ENCODE measurements around the gene SLAIN2. TPM values are rescaled to one million over a fixed set of nuclear protein-coding genes. Genes with fewer than 3 reads are reported as not detected.

Gene SLAIN2
- total RNA-seq, 1 experiment from 2014 or later, result 30.8 TPM

GRCh38 chr4:48307528-48307927 is 33.8 kb upstream of the SLAIN2 start:
- no peaks in the 10 kb centered on the region for H3K27me3 ChIP-seq (ENCODE audit: insufficient read depth, low read length)
- no CpG with 5 or more reads among the region's 5 CpGs for WGBS (ENCODE audit: extremely low coverage, insufficient read length, low lambda C conversion rate)
- no peak overlapping the region for H3K27ac Mint-ChIP-seq

More at GRCh38 chr4:48307528-48307927, 33.8 kb upstream of the SLAIN2 start:
- H2BK5ac ChIP-seq (ENCODE audit: insufficient read length, low read length), result no peak overlapping the region
- no peak overlapping the region for H2AFZ ChIP-seq (ENCODE audit: low read length)
- H3K79me1 ChIP-seq (ENCODE audit: insufficient read depth, low read depth, low read length, poor library complexity, severe bottlenecking), result no peaks in the 10 kb centered on the region
- Mint-ChIP-seq H3K4me1 (0 out of 4 replicates have a peak, but pooled peaks cover 0 to 2% of the 10 kb centered on the region in 2 experiments), H3K9me3 (no peaks in the 10 kb centered on the region), H3K4me3 (no peak overlapping the region), H3K27me3 (ENCODE audit: low read depth) (no peaks in the 10 kb centered on the region; the same call in 1 of the 2 replicates), H3K36me3 (ENCODE audit: insufficient read depth in 1 of 3, low read depth in 3 of 3) (no peaks in the 10 kb centered on the region)
- H3K27ac ChIP-seq (ENCODE audit: insufficient read length, low read depth, low read length), result no peak overlapping the region
- H3K9ac ChIP-seq (ENCODE audit: extremely low read depth, insufficient read length, low read length), result no peak overlapping the region
- no peak overlapping the region for H3K14ac ChIP-seq (ENCODE audit: insufficient read depth, low read length)
- TF ChIP-seq CTCF (conservative IDR thresholded peaks at IDR 0.05), result no peak
- H3K9me3 ChIP-seq (ENCODE audit: control insufficient read depth, low read depth, low read length), result no peaks in the 10 kb centered on the region
- no peak overlapping the region for H2BK12ac ChIP-seq (ENCODE audit: insufficient read length, low read depth, low read length)
- no peaks in the 10 kb centered on the region for H4K20me1 ChIP-seq (ENCODE audit: control insufficient read depth, insufficient read depth, insufficient read length)
- H2AK5ac ChIP-seq (ENCODE audit: insufficient read length, low read length), result no peak overlapping the region
- no peak overlapping the region for H4K5ac ChIP-seq (ENCODE audit: insufficient read length, low read depth, low read length)
- H3K4me2 ChIP-seq (ENCODE audit: insufficient read depth, insufficient read length, low read length), result no peak overlapping the region
- H2BK15ac ChIP-seq (ENCODE audit: low read depth, low read length), result no peak overlapping the region
- no peak overlapping the region for H3K23ac ChIP-seq (ENCODE audit: insufficient read length, low read depth, low read length)
- H2BK20ac ChIP-seq (ENCODE audit: low read depth, low read length, poor library complexity, severe bottlenecking), result no peak overlapping the region
- no peak overlapping the region for H4K91ac ChIP-seq (ENCODE audit: insufficient read length, low read depth, low read length)
- no peak overlapping the region for H3T11ph ChIP-seq (ENCODE audit: low read length)
- no peaks in the 10 kb centered on the region for H3K23me2 ChIP-seq (ENCODE audit: insufficient read length, low read depth, low read length, poor library complexity, severe bottlenecking)
- no peak overlapping the region for H2BK120ac ChIP-seq (ENCODE audit: low read depth, low read length, poor library complexity, severe bottlenecking)
- no peaks in the 10 kb centered on the region for H3K79me2 ChIP-seq (ENCODE audit: insufficient read depth, low read length)
- H3K56ac ChIP-seq (ENCODE audit: insufficient read length, low read depth, low read length), result no peak overlapping the region
- H3K4me1 ChIP-seq (ENCODE audit: insufficient read depth, low read length), result no peaks in the 10 kb centered on the region
- no peak for DNase-seq
- H3K4ac ChIP-seq (ENCODE audit: low read depth, low read length), result no peak overlapping the region
- H3K18ac ChIP-seq (ENCODE audit: insufficient read length, low read depth, low read length), result no peak overlapping the region
- no peak overlapping the region for H4K8ac ChIP-seq (replicated peaks; ENCODE audit: insufficient read length, low read depth, low read length)

All from H9 (cell line).